A172 (cell line): ENCODE measurements around the gene FOXA2. TPM values are rescaled to one million over a fixed set of nuclear protein-coding genes. Genes with fewer than 3 reads are reported as not detected.
A peak's percentile ranks its signal among the peaks of the same experiment; 100 is the strongest.

Experiments
- DNase-seq: peaks from one replicate; pipeline ENCODE4 v3.0.0-alpha.2; 2015; ENCODE audit warnings: low spot score
- total RNA-seq: library from RNA; depleted of rRNA; stranded (reverse); fragments of >200 nt; shearing (Covaris generic); gene quantifications from 2 replicates; pipeline ENCODE4 v1.2.3, GENCODE V29; 2014

The FOXA2 gene
- total RNA-seq, 1 experiment from 2014 or later, result 2.2 TPM

- DNase-seq, result peak; percentile 26
Observed at GRCh38 chr20:22583773-22584521, 425 bp downstream of the FOXA2 start.

DNA sequence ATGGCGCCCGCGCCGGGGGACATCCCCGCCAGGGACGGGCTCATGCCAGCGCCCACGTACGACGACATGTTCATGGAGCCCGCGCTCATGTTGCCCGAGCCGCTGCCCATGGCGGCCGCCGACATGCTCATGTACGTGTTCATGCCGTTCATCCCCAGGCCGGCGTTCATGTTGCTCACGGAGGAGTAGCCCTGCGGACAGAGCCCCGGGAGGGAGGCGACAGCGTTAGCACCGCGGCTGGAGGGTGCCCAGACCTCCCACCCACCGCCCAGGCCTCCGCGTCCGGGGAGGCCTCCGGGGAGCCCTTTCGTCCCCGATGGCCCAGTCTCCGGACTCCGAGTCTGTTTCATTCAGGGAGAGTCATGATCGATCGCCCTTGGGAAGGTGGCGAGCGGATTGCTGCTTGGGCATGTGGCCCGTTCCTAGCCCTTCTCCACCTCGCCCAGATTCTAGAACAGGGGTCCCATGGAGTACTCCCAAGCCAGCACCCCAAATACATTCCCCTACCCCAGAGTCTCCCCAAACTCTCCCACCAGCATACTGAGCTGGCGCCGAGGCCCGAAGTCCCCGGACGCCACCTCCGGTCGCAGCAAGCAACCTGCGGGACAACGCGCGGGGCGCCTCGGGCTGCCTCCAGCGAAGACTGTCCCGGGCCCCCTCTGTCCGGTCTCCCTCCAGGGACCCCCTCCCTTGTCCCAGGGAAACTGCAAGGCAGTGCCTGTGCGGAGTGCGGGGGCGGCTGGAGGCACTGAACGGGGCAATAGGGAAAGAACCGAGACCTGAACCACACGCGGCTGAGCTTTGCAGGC, 1.2 kb downstream of the FOXA2 start:
- DNase-seq, result no peak

DNA sequence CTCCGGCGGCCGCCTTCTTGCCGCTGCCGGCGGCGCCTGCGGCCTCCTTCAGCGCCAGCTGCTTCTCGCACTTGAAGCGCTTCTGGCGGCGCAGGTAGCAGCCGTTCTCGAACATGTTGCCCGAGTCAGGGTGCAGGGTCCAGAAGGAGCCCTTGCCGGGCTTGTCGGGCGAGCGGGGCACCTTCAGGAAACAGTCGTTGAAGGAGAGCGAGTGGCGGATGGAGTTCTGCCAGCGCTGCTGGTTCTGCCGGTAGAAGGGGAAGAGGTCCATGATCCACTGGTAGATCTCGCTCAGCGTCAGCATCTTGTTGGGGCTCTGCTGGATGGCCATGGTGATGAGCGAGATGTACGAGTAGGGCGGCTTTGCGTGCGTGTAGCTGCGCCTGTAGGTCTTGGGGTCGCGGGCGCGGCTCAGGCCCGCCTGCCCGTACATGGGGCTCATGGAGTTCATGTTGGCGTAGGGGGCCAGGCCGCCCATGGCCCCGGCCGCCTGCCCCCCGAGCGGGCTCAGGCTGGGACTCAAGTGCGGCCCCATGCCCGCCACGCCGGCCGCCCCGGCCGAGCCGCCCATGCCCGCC, 1.9 kb downstream of the FOXA2 start:
- no peak for DNase-seq

GRCh38 chr20:22581437-22582385, 2.7 kb downstream of the FOXA2 start:
- DNase-seq, result no peak

DNA sequence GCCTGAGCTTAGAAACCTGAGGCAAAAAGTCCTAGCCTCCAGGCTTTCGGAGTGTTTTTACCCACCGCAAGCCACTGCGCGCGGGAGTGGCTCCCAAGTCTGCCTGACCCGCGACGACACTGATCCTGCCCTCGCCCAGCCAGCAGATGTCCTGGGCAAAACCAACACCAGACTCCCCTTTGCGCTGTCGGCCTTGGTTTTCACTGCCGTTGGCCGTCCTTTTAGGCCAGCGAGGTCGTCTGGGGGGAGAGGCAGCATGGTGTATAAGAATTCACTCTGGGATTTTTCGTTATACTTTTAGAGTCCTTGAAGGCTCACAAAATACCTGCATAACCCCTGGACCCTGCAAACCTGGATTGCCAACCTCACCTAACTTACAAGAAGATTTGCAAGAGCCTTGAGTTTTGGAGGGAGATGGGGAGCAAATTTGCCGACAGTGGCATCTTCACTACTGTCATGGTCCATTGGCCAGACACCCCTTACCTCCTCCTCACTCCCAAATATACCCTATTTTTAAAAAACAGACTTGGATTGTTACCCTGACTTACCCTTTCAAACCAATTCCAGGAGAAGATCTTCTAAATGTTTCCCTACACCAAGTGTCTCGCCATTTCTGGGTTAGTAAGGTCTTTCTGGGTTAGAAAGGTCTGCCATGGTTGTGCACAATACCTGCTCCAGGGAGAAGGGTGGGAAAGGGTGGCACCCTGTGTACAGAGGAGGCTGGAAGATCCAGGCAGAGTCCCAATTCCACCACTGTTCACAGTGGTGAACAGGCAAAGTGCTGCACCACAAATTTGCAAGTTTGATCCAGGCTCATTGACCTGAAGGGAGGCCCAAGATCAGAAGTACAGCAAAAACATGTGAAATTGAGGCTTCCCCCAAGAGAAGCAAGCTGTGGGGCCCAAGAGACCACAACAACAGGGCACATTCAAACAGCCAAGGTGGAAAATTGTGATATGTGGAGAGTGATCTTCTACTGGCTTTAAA, 4.4 kb downstream of the FOXA2 start:
- DNase-seq, result no peak

DNA sequence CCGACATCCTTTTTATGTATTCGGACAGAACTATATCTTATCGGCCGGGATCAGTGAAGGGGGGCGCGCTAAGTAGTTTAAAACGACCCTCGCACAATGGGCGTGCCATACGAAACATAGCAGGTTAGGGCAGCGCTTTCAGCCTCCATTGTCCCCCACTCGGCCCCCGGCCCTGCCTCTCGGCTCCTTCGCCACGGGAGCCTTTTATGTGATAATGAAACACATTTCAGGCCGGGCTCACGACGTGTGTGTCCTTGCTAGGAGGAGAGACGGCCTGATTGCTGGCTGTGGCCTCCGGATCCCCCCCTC, 5.3 kb downstream of the FOXA2 start:
- DNase-seq, result no peak

DNA sequence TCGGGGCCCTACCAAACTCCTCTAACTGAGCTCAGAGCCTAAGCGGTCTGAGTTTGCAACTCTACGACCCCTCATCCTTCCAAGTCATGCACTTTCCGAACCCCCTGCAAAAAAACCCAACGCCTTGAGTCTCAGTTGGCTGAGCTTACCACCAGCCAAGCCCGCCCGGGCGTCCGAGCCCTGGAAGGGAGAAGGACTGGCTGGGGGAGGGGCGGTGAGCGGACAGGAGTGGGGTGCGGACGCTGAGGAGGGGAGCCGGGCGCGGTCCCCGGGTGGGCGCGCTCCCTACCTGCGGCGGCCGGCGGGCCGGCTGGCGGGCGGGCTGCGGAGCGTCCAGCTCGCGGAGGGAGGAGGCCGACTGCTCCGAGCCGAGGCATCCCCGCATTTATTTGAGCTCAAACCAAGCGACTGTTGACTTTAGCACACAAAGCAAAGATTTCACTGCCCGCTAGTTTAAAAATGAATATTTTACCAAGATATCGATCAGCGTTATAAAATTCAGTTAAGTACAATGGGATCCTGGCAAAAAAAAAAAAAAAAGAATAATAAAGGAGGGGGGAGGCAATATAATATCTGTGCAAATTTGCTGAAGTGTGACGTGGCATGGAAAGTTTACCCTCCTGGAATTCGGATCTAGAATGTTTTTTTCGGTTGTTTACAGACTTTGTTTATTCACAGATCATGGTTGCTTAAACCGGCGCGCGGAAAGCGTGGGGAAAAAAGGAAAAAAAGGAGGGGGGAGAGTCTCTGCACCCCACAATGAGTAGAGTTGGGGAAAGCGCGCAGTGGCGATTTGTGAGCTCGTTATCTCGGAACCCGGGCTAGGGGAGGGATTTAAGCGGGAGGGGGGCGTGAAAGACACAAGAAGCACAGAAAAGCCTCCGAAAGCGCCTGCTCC, 5.9 kb downstream of the FOXA2 start:
- DNase-seq, result no peak

DNA sequence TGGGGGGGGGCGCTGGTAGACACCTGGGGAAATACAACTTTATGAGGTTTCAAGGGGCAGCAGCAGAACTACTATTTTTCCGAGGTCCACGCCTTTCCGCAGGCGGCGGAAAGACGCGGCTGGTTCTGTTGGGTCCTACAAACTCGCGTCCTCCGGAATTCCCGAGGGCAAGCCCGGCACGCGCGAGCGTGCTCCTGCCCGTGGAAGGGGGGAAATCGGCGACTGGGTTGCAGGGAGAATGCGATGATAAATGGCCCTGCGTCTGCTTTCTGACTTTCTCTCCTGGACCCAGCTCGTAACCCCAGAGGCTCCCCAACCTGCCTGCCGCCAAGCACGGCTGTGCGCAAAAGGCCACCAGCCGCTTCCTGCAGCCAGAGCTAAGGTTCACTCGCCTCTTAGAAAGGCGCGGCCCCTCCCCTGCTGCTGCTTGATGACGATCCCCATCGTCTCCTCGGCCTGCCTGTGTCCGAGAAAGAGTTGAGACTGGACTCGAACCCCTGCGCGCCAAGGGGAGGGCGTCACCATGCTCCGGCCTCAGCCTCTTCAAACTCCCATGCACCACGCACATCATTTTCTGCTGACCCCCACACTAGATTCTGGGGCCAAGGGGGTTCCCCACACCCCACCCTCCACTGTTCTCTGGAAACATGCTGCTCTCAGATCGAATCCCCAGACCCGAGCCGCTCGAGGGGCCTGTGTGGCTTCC, 6.7 kb downstream of the FOXA2 start:
- DNase-seq, result no peak

DNA sequence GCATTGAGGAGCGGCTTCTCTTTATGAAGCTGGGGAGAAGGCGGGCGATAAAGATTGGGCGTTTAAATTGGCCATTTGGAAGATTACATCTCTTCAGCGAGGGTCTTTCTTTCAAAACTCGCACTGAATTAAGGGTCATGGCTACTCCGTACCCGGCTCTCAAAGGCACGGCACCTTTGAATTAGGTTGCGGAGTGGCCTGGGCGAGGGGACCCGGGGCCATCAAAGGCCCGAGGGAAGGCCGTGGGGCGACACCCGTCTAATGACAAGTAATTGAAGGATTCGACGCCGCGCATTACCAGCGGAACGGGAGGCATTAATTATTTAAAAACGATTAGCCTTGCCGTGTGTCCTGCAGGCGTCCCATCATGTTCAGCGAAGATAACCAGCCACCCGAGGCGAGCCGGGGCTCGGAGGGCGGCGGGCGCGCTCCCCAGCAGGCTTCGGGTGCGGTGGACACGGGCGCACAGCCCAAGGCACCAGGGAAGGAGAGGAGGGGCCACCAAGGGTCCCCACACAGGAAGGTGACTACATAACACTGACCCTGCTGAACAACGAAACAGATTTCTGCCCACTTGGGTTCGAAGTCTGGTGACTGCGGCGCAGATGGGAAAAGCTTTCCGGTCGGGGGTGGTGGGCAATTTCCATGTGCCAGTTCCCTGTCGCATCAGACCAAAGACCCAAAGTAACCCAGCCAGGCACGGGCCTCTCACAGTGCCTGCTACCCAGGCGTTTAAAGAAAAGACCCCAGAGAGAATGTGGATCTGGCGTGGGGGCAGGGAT, 7.4 kb downstream of the FOXA2 start:
- no peak for DNase-seq

DNA sequence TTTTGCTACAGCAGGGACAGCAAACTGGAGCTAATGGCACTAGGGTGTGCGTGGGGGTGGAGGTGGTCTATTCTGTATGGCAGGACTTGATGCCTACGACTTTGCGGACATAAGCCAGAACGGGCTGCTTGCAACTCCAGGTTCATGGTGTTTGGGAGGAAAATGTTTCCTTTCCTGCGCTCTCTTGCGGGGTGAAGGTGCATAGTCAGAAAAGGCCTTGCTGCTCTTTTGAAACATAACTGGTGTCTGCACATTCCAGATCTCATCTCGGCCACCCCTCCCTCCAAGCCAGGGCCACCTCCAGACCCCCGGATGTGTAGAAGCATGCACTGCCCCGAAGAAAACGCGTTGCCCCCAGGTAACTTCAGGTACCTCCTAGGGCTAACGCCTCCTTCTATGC, 8.1 kb downstream of the FOXA2 start:
- DNase-seq, result no peak

DNA sequence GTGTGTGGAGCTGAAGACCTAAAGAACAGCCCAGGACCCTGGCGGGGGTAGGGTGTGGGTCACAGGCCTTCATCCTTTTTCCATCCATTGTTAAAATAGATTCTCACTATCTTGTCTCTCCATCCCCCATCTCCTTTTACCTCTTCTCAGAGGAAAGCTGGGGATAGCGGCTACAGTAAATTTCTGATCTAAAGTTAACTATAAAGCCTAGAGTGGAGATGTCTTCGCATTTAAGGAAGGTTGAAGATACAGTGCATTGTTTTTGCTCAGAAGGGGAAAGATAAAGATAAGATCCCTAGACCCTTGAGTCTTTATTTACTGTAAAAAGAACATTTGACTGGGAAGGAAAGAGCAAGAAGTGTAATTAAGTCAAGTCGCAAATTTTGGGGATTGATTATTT, 8.6 kb downstream of the FOXA2 start:
- DNase-seq, result no peak

DNA sequence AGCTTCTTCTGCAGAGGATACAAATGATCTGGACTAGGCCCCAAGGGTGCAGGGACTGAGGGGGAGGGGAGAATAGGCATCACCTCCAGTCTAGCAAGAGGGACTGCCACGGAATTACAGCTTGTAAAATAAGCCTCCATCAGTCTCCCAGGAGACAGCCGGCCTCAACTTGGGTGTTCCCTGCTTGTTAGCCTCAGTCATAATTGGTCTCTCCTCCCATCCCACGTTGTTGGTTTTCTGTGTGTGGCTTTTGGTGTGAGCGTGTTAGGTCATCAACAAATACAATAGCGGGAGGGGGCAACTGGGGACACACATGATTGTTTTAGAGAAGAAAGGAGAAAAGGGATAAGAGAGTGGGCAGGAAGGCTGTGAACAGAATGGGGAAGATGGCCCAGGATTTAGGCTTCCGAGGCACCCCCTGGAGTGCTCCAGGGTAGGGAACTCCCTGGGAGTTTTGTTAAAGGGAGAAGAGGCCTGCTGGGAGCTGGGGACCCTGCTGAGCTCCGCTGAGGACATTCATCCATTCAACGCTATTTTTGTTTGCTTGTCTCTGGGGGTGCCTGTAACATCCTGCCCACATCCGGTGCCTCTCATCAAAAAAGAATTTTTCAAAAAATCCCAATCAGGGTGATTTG, 9.2 kb downstream of the FOXA2 start:
- DNase-seq, result peak; percentile 91

- DNase-seq, result peak; percentile 39
Observed at GRCh38 chr20:22574545-22575086, 9.8 kb downstream of the FOXA2 start.

DNA sequence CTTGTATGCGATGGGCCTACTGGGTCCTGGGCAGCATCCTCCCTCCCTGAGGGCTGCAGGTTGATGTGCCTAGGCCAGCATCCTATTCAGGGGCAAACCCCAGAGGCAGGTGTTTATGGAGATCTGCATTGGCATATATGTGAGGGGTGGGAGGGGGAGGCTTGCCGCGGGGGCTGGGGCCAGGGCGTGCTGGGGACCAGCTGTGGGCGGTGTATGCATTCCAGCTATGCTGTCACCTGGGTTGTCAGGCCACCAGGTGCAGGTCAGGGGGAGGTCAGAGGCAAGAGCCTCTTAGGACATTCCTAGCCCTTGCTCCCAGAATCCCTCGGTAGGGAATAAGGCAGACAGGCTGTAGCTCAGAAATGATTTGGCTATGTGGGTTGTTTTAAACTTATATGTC, 11.9 kb downstream of the FOXA2 start:
- no peak for DNase-seq

DNA sequence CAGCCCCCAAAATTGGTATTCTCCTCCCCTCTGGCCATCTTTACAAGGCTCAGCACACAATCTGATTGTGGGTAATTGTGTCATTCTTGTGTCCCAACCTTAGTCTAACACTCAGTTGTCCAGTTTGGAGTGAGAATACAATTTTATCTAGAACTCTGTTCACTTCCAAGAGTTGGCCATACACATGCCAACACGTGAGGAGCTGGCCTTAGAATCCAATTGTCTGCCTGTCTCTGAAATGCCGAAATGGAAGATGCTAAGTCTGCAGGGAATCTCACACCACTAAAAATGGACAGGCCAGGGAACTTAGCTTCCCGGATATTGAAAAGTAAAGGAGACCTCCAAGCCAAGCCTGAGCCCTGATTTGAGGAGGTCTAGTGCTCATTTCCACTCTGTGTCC, 12.3 kb downstream of the FOXA2 start:
- no peak for DNase-seq

GRCh38 chr20:22569353-22569752, 15.0 kb downstream of the FOXA2 start:
- no peak for DNase-seq

DNA sequence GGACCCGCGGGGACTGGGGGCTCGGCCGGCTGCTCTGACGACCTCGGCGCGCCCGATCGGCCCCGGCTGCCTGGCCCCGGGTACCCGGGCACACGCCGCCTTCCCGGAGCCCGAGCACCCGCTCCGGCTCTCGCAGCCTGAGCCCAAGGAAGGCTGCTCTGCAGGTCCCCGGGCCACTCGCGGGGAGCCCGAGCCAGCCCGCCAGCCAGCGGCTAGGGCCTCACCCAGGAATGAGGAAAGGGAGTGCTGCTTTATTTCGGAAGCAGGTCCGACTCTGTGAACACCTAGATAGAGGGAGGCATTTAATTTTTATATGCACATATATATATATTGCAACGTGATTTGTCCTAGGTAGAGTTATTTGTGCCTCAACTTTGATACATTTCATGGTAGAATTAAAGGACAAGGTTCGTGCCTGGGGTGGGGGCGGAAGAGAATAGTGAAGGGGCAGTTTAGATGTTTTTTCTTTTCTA, 15.5 kb downstream of the FOXA2 start:
- DNase-seq, result no peak
